ENCODE measurements around the gene DDX59.

DDX59 gene

GRCh38 chr1:200669314-200670241, at the start of gene DDX59:
TSS of gene DDX59 (minus strand) at chr1:200669907. CDS start at chr1:200666740, 3,167 bp downstream.
- DNase-seq (ENCODE audit: low spot score): peak; percentile 96

GRCh38 chr1:200714504-200715187, 44.9 kb upstream of the DDX59 start:
- no peak for DNase-seq (ENCODE audit: low spot score)

GRCh38 chr1:200710166-200710565, 40.5 kb upstream of the DDX59 start:
- DNase-seq (ENCODE audit: low spot score): no peak

GRCh38 chr1:200708769-200709168, 39.1 kb upstream of the DDX59 start:
- DNase-seq (ENCODE audit: low spot score): no peak

GRCh38 chr1:200708161-200708560, 38.5 kb upstream of the DDX59 start:
- no peak for DNase-seq (ENCODE audit: low spot score)

GRCh38 chr1:200707116-200707515, 37.4 kb upstream of the DDX59 start:
- no peak for DNase-seq (ENCODE audit: low spot score)

GRCh38 chr1:200706111-200706814, 36.6 kb upstream of the DDX59 start:
- no peak for DNase-seq (ENCODE audit: low spot score)

- no peak for DNase-seq (ENCODE audit: low spot score)
Measured at GRCh38 chr1:200704986-200705500, 35.3 kb upstream of the DDX59 start.

- DNase-seq (ENCODE audit: low spot score): no peak
Measured at GRCh38 chr1:200699871-200700270, 30.2 kb upstream of the DDX59 start.

GRCh38 chr1:200694738-200695137, 25.0 kb upstream of the DDX59 start:
- no peak for DNase-seq (ENCODE audit: low spot score)

GRCh38 chr1:200693327-200693726, 23.6 kb upstream of the DDX59 start:
- no peak for DNase-seq (ENCODE audit: low spot score)

- DNase-seq (ENCODE audit: low spot score): no peak
Measured at GRCh38 chr1:200692316-200692715, 22.6 kb upstream of the DDX59 start.

- no peak for DNase-seq (ENCODE audit: low spot score)
Measured at GRCh38 chr1:200686620-200687019, 16.9 kb upstream of the DDX59 start.

GRCh38 chr1:200684015-200684414, 14.3 kb upstream of the DDX59 start:
- DNase-seq (ENCODE audit: low spot score): no peak

GRCh38 chr1:200683298-200683697, 13.6 kb upstream of the DDX59 start:
- no peak for DNase-seq (ENCODE audit: low spot score)

- DNase-seq (ENCODE audit: low spot score): no peak
Measured at GRCh38 chr1:200681231-200681630, 11.5 kb upstream of the DDX59 start.

- DNase-seq (ENCODE audit: low spot score): no peak
Measured at GRCh38 chr1:200676829-200677228, 7.1 kb upstream of the DDX59 start.

- DNase-seq (ENCODE audit: low spot score): no peak
Measured at GRCh38 chr1:200675588-200675852, 5.8 kb upstream of the DDX59 start.

- DNase-seq (ENCODE audit: low spot score): no peak
Measured at GRCh38 chr1:200674838-200675587, 5.3 kb upstream of the DDX59 start.

GRCh38 chr1:200673952-200674823, 4.5 kb upstream of the DDX59 start:
- DNase-seq (ENCODE audit: low spot score): no peak

- DNase-seq (ENCODE audit: low spot score): no peak
Measured at GRCh38 chr1:200671235-200671786, 1.6 kb upstream of the DDX59 start.

Data from SW480 (cell line).